HG02938 (cell line): ENCODE results near the gene MIPOL1.
"Not testable (repeated sequence)": the region's sequence is repeated elsewhere in the genome, so short reads cannot be mapped to it uniquely, and the experiment has no call there.

Source experiments
- ATAC-seq: cut with Tn5 transposase; IDR thresholded peaks from one replicate; pipeline ENCODE4 v1.9.1; 2021; ENCODE audit warnings: mild to moderate bottlenecking, moderate library complexity; ENCODE audit not compliant: unreplicated experiment

Gene MIPOL1

GRCh38 chr14:37278636-37279538, 81.2 kb downstream of the MIPOL1 start:
- no peak for ATAC-seq

GRCh38 chr14:37279818-37280217, 82.1 kb downstream of the MIPOL1 start:
- ATAC-seq = no peak

GRCh38 chr14:37284760-37285159, 87.0 kb downstream of the MIPOL1 start:
- no peak for ATAC-seq

- no peak for ATAC-seq
Observed at GRCh38 chr14:37285220-37285619, 87.5 kb downstream of the MIPOL1 start.

GRCh38 chr14:37289688-37290087, 92.0 kb downstream of the MIPOL1 start:
- no peak for ATAC-seq

- not testable (repeated sequence) for ATAC-seq
Observed at GRCh38 chr14:37295262-37295661, 97.5 kb downstream of the MIPOL1 start.

- no peak for ATAC-seq
Observed at GRCh38 chr14:37311252-37311651, 113.5 kb downstream of the MIPOL1 start.

GRCh38 chr14:37318938-37319337, 121.2 kb downstream of the MIPOL1 start:
- ATAC-seq = no peak

GRCh38 chr14:37320106-37320505, 122.4 kb downstream of the MIPOL1 start:
- no peak for ATAC-seq

GRCh38 chr14:37325332-37325731, 127.6 kb downstream of the MIPOL1 start:
- no peak for ATAC-seq

GRCh38 chr14:37326434-37326833, 128.7 kb downstream of the MIPOL1 start:
- no peak for ATAC-seq

- ATAC-seq = not testable (repeated sequence)
Observed at GRCh38 chr14:37327933-37328332, 130.2 kb downstream of the MIPOL1 start.

GRCh38 chr14:37328673-37329072, 130.9 kb downstream of the MIPOL1 start:
- ATAC-seq = no peak

- no peak for ATAC-seq
Observed at GRCh38 chr14:37329189-37330001, 131.7 kb downstream of the MIPOL1 start.

- ATAC-seq = no peak
Observed at GRCh38 chr14:37330910-37331309, 133.2 kb downstream of the MIPOL1 start.

- ATAC-seq = no peak
Observed at GRCh38 chr14:37340353-37340752, 142.6 kb downstream of the MIPOL1 start.

- ATAC-seq = no peak
Observed at GRCh38 chr14:37343307-37344094, 145.8 kb downstream of the MIPOL1 start.

GRCh38 chr14:37363661-37364060, 165.9 kb downstream of the MIPOL1 start:
- ATAC-seq = no peak

GRCh38 chr14:37369425-37369824, 171.7 kb downstream of the MIPOL1 start:
- no peak for ATAC-seq

- ATAC-seq = no peak
Observed at GRCh38 chr14:37375566-37375965, 177.8 kb downstream of the MIPOL1 start.
